HG03060 (cell line): ENCODE data around the gene CCND2.

Source experiments
- ATAC-seq: cut with Tn5 transposase; IDR thresholded peaks from one replicate; pipeline ENCODE4 v1.9.1; 2021; ENCODE audit warnings: low read depth, moderate number of reproducible peaks; ENCODE audit not compliant: unreplicated experiment

CCND2 gene

DNA sequence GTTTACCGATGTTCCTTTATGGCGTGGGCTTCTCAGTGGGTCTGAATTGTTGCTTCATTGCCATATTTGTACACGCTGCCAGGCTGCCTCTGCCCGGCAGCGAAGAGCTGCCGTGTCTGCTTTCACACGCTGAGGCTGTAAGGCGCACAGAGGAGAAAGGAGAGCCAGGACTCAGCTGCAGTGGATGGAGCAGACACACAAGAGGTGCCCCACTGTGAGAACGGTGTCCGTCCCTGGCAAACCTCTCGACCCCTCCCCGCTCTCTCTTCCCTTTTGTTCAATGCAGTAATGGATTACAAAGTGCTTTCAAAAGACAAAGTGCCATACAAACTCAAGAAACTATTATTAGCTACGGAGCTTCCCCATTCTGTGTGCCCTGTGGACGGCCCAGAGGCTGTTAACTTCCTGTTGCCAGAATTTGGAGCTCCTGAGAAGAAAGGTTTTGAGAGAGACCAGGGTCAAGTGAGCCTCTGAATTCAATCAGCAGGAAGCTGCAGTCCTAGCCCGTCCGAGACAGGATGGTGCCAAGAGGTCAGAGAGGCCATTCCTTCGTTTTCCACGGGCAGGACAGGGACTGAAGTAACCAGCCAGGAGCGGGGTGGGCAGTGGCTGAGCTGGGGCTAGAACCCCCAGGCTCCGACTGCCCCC is 15.8 kb downstream of the CCND2 start:
- ATAC-seq = no peak

DNA sequence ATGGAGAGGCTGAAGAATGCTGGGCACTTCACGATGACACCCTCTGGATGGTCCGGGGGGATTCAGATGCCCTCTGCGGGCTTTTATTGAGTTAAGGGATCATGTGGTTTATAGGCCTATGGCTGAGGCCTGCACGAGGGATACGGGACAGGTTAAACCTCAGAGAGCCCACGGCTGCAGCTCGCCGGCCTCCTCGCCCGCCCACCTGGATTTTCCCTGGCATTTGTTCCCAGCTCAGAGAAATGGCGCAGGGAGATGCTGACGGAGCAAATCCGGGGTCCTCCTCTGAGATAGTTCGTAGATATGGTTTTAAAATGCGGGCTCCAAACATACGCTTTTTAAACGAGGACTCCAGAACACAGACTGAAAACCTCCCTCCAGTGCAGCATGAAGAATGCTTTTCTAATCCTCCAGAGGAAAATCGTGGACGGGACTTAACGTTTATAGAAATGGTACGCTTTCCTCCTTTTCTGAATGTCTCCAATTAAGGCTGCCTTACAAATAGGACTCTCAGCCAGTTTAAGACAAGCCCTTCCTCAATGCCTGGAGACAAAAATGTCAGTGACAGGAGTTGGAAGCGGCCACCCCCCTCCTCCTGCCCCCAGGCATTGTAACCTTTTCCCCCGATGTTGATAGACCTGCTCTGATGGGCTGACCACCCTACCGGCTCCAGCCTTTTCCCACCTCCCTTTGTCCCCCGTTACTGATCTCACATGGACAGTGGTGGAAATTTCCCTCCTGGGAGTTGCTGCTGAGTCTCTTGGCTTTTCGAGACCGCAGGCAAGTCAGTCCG is 16.6 kb downstream of the CCND2 start:
- ATAC-seq = no peak

DNA sequence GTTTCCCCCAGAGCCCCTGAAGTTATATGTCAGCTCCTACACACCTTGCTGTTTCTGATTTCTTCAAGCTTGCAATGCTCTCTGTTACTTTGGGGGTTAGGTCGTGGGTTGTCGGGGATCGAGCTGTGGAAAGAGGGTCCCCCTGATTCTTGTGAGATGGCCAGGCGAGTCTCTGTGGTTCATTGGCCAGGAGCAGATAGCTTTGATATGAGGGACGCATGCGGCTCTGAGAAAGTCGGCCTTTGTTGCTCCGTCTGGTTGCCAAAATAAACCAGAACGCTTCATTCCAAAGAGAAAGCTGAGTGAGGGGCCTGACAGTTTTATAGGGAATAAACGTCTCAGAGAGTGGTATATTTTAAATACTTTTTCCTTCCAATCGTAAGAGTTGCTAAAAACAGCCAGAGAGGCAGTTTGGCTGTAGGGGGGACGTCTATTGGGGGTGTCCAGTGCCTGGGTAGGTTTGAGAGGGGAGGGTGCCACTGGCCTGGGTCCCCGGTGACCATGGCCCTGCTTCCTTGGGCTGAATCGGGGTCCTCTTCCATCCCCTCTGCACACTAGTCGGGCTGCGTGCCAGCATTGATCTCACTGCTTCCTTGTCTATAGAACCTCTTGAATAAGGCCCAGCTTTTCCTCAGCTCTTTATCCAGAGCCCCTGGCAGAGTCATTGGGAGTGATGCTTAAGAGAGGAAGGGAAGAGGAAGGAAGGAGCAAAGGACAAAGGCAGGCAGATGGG is 18.9 kb downstream of the CCND2 start:
- ATAC-seq = no peak

DNA sequence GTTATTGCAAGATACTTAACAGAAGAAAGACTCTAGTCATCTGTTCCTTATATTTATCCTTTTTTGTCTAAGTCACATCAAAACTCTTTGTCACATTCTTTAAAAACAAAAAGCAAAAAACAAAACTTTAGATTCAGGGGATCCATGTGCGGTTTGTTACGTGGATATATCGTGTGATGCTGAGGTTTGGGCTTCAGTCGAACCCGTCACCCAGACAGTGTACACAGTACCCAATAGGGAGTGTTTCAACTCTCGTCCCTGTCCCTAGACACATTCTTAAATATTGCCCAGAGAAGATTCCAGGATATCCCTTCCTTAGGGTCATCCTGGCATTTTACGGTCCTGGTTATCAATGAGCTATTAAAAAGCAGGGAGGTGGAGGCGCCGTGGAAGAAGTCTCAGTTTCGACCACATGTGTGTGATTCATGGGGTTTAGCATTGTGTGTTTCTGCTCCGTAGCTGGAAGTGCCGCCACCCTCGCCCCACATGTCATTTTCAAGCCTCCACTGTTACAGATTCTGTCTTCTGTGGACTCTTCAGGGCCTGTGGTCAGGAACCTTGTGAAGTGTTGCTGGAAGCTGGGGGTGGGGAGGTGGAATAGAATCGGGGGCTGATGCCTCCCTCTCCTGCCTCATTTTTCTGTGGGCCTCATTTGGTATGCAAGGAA is 19.9 kb downstream of the CCND2 start:
- ATAC-seq = no peak

DNA sequence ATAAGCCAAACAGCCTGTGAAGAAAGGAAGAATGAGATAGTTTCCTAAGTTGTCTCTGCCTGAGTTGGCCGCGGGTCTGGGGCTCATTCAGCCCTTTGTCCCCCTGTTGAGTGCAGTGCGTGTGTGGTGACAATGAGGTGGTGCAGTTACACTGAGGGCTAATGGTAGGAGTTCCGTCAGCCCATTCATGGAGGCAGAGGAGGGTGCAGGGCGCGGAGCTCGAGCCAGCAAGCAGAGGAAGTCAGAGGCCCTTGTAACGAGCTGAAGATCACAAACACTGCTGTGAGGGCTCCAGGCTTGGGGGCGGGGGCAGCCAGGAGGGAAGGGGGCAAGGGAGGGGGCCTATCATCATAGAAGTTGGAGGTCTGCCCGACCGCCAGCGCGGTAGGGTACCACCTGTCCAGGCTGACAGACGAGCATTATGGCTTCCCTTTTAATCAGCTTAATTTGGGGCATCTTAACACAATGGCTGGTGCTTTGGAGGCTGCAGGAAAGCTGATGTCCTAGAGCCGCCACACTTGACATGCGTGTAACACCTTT is 20.5 kb downstream of the CCND2 start:
- no peak for ATAC-seq

DNA sequence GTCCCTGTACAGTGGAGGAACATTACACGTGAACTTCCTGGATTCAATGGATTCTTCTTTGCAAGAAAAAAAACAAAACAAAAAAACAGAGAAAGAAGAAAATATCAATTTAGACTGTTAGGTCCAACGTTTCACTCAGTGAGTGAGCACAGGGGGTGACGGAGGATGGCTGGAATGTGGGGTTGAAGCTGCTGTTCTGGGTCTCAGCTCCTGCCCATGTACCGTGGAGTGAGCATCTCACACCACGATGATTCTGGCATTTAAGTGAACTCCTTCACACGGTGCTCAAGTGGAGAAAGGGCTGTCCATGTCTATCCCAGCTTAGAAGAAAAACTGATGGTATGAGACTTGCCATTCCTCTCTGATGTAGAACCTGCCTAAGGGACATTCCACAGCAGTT is 23.2 kb downstream of the CCND2 start:
- no peak for ATAC-seq

DNA sequence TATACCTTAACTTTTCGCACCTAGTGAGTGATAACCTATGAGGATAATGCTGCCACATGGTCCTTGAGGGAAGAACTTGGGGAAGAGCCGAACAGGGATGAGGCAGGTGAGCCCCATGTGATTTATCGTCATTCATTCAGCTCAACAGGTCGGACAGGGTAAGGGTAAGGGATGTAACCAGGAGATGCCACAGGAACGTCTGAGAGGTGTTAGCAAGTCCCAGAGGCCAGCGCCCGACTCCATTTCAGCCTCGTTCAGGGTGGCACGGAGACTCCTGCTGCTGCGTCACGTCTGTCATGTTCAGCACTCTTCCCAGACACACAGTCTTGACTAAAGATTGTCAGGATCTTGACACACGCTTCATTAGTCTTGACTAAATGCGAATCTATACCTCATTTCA is 24.1 kb downstream of the CCND2 start:
- ATAC-seq = no peak

DNA sequence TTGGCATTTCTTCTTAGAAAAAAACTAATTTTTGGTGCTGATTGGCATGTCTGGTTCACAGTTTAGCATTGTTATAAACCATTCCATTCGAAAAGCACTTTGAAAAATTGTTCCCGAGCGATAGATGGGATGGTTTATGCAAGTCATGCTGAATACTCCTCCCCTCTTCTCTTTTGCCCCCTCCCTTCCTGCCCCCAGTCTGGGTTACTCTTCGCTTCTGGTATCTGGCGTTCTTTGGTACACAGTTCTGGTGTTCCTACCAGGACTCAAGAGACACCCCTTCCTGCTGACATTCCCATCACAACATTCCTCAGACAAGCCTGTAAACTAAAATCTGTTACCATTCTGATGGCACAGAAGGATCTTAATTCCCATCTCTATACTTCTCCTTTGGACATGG is 27.3 kb downstream of the CCND2 start:
- no peak for ATAC-seq

DNA sequence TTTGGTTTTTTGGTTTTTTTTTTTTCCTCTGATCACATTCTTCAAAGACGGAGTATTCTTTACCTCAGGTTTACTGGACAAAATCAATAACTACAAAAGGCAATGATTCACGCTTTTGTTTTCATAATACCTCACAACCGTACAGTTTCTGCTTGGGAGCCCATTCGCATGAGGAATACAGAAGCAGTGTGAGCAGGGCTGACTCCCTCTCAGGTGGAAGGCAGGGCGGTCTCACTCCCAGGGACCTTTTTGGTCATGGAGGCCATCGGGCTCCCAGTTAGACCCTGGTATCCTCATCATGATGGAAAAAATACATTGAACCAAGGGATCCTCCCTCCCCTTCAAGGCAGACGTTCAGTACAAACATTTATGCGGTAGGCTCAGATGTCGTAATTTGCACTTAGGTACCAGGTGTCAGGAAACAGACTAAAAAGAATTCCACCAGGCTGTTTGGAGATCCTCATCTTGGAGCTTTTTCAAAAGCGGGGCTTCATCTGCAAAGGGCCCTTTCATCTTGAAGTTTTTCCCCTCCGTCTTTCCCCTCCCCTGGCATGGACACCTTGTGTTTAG is 28.5 kb downstream of the CCND2 start:
- no peak for ATAC-seq

DNA sequence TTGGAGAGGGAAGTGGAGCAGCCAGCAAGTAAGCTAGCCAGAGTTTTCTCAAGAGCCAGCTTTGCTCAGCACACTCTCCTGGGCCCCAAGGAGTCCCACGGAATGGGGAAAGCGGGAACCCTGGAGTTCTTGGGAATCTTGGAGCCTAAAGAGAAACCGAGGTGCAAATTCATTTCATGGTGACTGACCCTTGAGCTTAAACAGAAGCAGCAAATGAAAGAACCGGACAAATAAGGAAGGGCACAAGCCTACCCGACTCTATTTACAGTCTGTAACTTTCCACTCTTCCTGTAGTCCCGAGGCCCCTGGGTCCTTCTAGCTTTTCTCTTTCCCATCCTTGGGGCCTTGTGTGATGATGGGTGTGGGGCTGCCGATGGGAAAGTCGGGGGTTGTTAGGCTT is 29.3 kb downstream of the CCND2 start:
- no peak for ATAC-seq

DNA sequence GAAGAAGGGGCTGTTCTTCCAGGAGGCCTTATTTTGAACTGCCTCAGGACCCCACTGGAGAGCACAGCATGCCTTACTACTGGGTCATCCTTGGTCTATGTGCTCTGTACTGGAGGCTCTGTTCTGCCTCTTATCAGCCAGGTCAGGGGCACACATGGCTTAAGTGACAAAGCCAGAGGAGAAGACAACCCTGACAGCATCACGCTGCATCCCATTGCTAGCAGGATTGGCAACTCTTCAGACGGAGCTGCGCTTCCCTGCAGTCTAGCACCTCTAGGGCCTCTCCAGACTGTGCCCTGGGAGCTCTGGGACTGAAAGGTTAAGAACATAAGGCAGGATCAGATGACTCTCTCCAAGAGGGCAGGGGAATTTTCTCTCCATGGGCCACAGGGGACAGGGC is 30.2 kb downstream of the CCND2 start:
- ATAC-seq = no peak

DNA sequence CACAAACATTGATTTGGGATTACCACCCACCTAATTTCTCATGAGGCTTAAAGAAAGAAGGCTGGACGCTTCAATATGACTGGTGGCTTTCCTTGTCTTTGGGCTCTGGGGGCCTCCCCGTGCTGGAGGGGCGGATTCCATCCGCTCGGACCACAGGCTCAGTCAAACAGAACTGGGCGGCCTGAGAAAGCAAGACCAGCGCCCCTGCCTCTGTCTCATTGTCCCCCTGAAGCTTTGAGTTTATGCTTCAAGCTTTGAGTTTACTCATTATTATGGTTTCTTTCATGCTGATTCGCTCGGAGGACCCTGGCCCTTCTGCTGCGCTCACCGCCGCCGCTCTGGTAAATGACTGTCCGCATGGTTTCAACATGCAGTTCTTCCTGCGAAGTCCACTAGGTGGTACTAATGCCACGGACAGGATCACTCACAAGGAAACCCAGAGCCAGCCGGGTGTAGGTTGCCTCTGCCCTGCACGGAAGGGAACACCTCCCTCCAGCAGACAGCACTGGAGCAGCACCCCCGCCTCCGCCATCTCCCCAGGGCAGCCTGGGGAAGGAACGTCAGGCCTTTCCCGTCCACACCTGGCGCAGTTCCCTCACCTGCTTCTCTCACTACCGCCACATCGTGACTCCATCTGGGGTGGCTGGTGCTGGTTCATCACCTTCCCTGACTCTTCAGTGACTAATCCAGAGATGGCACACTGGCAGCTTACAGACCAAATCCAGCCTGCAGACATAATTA is 34.2 kb downstream of the CCND2 start:
- no peak for ATAC-seq

DNA sequence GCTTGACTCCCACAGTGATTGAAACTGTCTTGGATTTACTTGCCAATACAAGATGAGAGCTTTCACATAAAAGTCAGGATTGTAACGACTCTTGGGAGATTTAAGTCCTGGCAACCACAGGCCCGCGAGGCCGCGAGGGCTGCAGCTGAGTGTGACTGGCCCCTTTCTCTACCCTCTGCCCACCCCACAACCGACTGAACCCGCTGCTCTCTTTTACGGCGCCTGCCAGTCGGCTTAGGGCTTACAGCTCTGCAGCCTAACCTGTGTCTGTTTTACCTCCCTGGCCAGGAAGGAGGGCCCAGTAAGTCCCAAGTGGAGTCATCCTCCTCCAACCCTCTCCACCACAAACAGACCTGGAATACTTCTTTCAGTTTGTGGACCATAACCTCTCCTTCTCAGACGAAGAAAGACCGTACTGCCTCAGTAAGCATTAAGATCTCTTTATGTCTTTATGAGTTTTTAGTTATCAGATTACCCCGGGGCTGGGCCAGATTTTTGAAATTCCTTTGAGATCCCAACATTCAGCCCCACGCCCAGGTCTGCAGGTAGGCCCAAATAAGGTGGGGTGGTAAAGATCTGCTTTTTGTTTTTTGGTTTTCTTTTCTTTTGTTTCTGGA is 34.9 kb downstream of the CCND2 start:
- ATAC-seq = no peak

DNA sequence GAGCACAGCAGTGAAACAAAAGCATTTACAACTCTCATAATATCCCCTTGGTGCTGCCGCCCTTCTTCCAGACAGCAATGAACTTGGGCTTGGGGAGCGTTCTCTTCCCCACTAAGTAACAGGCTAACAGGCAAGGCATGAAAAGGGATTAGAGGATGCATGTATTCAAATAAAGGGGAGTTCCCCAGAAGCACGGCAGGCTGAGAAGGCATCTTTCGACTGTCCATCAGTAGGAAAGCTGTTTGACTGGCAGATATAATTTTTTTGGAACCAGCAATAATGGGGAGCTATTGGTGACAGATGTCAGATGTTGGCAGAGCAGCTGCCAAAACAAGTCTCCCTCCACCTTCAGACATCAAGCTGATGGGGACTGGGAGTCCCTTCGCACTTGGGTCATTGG is 38.2 kb downstream of the CCND2 start:
- ATAC-seq = no peak

DNA sequence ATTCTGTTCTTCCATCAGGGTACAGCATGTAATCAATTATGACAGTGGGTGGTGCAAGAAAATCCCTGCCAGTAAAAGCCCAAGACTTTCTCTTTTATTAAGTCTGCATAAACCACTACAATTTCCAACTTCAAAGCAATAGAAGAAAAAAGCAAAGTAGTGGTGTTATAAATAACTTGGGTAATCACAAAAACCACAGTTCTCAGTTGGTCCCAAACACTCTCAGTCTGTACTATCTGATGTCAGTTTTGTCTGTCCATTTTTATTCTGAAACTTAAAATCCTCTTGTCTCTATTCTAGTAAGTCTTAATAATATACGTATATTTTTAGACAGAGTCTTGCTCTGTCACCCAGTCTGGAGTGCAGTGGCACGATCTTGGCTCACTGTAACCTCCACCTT is 38.7 kb downstream of the CCND2 start:
- ATAC-seq = no peak

DNA sequence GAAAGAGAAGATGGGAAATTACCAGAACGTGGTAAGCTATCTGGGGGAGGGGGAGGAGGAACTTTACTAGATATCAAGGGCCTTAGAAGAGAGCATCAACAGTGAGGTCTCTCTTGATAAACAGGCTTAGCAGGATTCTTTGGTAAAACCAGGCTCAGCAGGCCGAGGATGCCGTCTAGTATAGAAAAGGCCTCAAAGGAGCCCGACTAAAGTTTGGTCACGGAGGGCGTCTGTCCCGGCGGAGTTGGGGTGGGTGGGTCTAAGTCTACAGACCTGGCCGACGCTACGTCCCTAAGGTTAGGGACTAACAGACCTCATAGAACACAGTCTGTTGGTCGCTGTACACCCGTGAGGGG is 46.9 kb downstream of the CCND2 start:
- ATAC-seq = peak; percentile 35

DNA sequence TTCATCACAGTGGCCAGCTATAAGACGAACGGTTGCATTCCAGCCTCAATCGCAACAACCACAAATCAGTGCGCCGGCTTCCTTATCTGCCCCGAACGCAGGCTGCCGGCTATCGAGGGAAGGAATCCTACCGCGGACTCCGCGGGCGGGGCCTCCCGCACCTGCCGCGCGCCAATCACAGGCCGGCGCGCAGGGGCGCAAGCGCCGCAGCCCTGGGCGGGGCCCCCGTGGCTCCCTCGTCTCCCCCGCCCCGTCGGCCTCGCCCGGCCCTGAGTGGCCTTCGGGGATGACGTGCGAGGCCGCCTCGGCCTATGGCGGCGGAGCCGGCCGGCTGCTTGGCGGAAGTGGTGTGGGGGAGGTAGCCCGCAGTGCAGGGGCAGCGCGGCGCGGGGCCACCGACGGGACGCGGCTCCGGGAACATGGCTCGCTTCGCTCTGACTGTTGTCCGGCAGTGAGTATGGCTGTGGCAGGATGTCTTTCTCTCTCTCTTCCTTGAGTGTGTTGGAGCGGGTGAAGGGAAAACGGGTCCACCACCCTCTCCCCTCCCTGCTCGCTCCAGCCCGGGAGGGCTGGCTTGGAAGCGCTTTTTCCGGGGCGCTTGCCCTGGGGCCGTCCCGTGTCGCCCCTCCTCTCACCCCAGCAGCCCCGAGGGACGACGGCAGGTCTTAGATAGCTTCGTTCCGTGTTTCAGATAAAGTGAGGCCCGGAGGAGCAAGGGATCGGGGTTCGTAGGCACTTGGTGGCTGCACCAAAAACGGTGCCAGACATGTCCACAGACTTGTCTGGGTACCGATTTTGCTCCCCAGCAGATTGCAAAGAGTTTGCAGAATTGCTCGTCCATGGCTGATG is 47.5 kb downstream of the CCND2 start, which contains the start of gene TIGAR:
Gene TIGAR, plus strand, starts transcription at position 361 of the 849 bp plus-strand sequence. Its CDS starts 59 bp downstream, at position 420.
- ATAC-seq = peak; percentile 74

DNA sequence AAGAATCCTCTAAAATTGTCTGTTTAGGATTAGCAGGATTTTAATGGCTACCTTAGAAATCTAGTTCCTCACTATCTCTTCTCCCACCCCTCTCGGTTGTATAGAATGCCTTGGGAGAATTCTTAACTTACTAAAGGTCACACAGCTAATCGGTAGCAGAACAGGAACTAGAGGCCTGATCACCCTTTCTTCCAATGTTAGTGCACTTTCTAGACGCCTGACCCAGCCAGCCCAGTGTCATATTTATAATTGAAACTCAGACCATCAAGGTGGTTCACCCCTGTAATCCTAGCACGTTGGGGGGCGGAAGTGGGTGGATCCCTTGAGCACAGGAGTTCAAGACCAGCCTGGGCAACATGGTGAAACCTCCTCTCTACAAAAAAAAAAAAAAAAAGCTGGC is 49.2 kb downstream of the CCND2 start:
- no peak for ATAC-seq
